Measurements from ENCODE around the gene TUBA4B. TPM values are rescaled to one million over a fixed set of nuclear protein-coding genes. Genes with fewer than 3 reads are reported as not detected.

The TUBA4B gene
- total and polyA plus RNA-seq, 2 of the 4 experiments (the other 2 are of a cell fraction), result not detected

GRCh38 chr2:219251656-219252055 is 1.4 kb upstream of the TUBA4B start:
- no peak for ATAC-seq (ENCODE audit: low read depth)
- no peak overlapping the region for H3K4me3 ChIP-seq (ENCODE audit: insufficient read depth, low read depth, low read length)
- peaks cover 41% of the 10 kb centered on the region for H3K4me1 ChIP-seq (ENCODE audit: control insufficient read depth, insufficient read depth, low read length)
- peak overlapping the region; percentile 54; the same call in 1 of the 2 replicates for H2AK5ac ChIP-seq (ENCODE audit: low read depth, low read length)
- H3K56ac ChIP-seq (ENCODE audit: extremely low read depth, insufficient read depth, low read length), result no peak overlapping the region
- 88% methylated on average over 3 of the region's 6 CpGs; no CpG with 5 or more reads in 1 of the 2 experiments for WGBS, 2 experiments (ENCODE audit: extremely low coverage in 2 of 2, insufficient read length in 1 of 2)
- H2AFZ ChIP-seq (replicated peaks; ENCODE audit: low read length, poor library complexity), result no peak overlapping the region
- no TSS peak for BruUV-seq (replicated peaks)
- H3K27ac ChIP-seq (ENCODE audit: insufficient read depth, low read length), result no peak overlapping the region
- peak overlapping the region; percentile 6; the same call in 1 of the 2 replicates for H3K14ac ChIP-seq (replicated peaks; ENCODE audit: low read depth, low read length)
- no peak overlapping the region for H3K4me2 ChIP-seq (ENCODE audit: low read depth, low read length)
- dilution Hi-C loops (cut with HindIII; ENCODE audit: low sequenced_read_pairs, unreplicated experiment), result no loop called here
- H4K20me1 ChIP-seq (ENCODE audit: insufficient read depth, low read length), result 0 out of 2 replicates have a peak, but pooled peaks cover 8% of the 10 kb centered on the region
- no peaks in the 10 kb centered on the region for H3K9me3 ChIP-seq (ENCODE audit: control insufficient read depth, insufficient read depth, low read length)
- peaks cover 19% of the 10 kb centered on the region; the same call in 1 of the 2 replicates for H3K36me3 ChIP-seq (ENCODE audit: control insufficient read depth, insufficient read depth, low read length)
- H3K23ac ChIP-seq (ENCODE audit: low read depth, low read length), result 0 out of 2 replicates have a peak overlapping the region, but pooled peaks have one; percentile 76
- peaks cover 12 to 24% of the 10 kb centered on the region in 2 experiments for H3K79me1 ChIP-seq (ENCODE audit: low read depth in 1 of 2, low read length in 2 of 2)
- no peak overlapping the region for H3K9ac ChIP-seq (ENCODE audit: low read depth, low read length)
- H2BK15ac ChIP-seq (ENCODE audit: low read depth, low read length), result 0 out of 3 replicates have a peak overlapping the region, but pooled peaks have one; percentile 33
- peaks cover 13% of the 10 kb centered on the region for H3K27me3 ChIP-seq (ENCODE audit: control insufficient read depth, insufficient read depth, low read length)
- peaks cover 36% of the 10 kb centered on the region for H3K9me1 ChIP-seq (ENCODE audit: insufficient read depth, low read length)
- no peak overlapping the region for H2BK20ac ChIP-seq (ENCODE audit: low read depth, low read length)
- CTCF ChIA-PET, result no interaction called here
- intact Hi-C loops (cut with micrococcal nuclease), result no loop called here
- no peak overlapping the region for H2AK9ac ChIP-seq (replicated peaks; ENCODE audit: low read depth, low read length, poor library complexity)
- in situ Hi-C loops (cut with MboI; ENCODE audit: low sequenced_read_pairs), result no loop called here
- no peak overlapping the region for H4K5ac ChIP-seq (ENCODE audit: low read depth, low read length)
- H4K91ac ChIP-seq (ENCODE audit: insufficient read depth, low read depth, low read length), result no peak overlapping the region; the same call in none of the 2 replicates
- H2BK5ac ChIP-seq (ENCODE audit: low read depth, low read length, poor library complexity, severe bottlenecking), result no peak overlapping the region
- peak overlapping the region; percentile 15 for H3K4ac ChIP-seq (ENCODE audit: low read depth, low read length)
- H3K18ac ChIP-seq (ENCODE audit: low read depth, low read length), result no peak overlapping the region
- no peak for DNase-seq
- H4K8ac ChIP-seq (ENCODE audit: low read depth in 2 of 2, low read length in 2 of 2), result no peak overlapping the region
- 0 out of 2 replicates have a peak overlapping the region, but pooled peaks have one; percentile 12 for H2BK120ac ChIP-seq (ENCODE audit: low read depth, low read length)
- POLR2A ChIA-PET (ENCODE audit: unreplicated experiment), result no interaction called here
- TF ChIP-seq CEBPB (IDR thresholded peaks at IDR 0.05; ENCODE audit: low read depth, low read length), result no peak
- no peak for TF ChIP-seq MAZ (IDR thresholded peaks at IDR 0.05; ENCODE audit: borderline replicate concordance, low read depth, low read length)
- no peak for TF ChIP-seq RFX5 (IDR thresholded peaks at IDR 0.05; ENCODE audit: low read depth, low read length)
- no peak for TF ChIP-seq CHD1 (IDR thresholded peaks at IDR 0.05; ENCODE audit: low read depth, low read length)
- no peak for TF ChIP-seq RAD21 (IDR thresholded peaks at IDR 0.05; ENCODE audit: low read length)
- TF ChIP-seq MAFK (IDR thresholded peaks at IDR 0.05; ENCODE audit: low read depth, low read length), result no peak
- TF ChIP-seq FOS (IDR thresholded peaks at IDR 0.05; ENCODE audit: low read depth, low read length), result no peak
- TF ChIP-seq POLR2A (IDR thresholded peaks at IDR 0.05; ENCODE audit: low read depth, low read length), result no peak
- no peak for TF ChIP-seq BHLHE40 (IDR thresholded peaks at IDR 0.05; ENCODE audit: low read depth, low read length)
- TF ChIP-seq CTCF (conservative IDR thresholded peaks at IDR 0.05; ENCODE audit: low read depth, low read length), result no peak
- TF ChIP-seq SMC3 (IDR thresholded peaks at IDR 0.05; ENCODE audit: low read depth, low read length), result no peak
- TF ChIP-seq USF2 (IDR thresholded peaks at IDR 0.05; ENCODE audit: low read depth, low read length), result no peak
- no peak for TF ChIP-seq RCOR1 (IDR thresholded peaks at IDR 0.05; ENCODE audit: insufficient replicate concordance, low read length)
- no peak for TF ChIP-seq MXI1 (IDR thresholded peaks at IDR 0.05; ENCODE audit: borderline replicate concordance, low read depth, low read length)
- TF ChIP-seq NFE2L2 (IDR thresholded peaks at IDR 0.05; ENCODE audit: low read depth, low read length), result no peak
- TF ChIP-seq, protein P1, sequence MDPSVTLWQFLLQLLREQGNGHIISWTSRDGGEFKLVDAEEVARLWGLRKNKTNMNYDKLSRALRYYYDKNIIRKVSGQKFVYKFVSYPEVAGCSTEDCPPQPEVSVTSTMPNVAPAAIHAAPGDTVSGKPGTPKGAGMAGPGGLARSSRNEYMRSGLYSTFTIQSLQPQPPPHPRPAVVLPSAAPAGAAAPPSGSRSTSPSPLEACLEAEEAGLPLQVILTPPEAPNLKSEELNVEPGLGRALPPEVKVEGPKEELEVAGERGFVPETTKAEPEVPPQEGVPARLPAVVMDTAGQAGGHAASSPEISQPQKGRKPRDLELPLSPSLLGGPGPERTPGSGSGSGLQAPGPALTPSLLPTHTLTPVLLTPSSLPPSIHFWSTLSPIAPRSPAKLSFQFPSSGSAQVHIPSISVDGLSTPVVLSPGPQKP (IDR thresholded peaks at IDR 0.05; ENCODE audit: borderline replicate concordance, low read depth, low read length), result no peak
